Stomach (tissue), 4 donors: ENCODE data around the gene CRHBP.

Experiments used
- CTCF ChIP-seq, 7 experiments: fragments of 450-650 bp in 4 of 7; fragments of 200-600 bp in 3 of 7; sonication (generic) in 3 of 7; IDR thresholded peaks; one replicate each; pipeline ENCODE4 v1.5.1; 2016 to 2019; ENCODE audit warnings: antibody characterized with exemption in 7 of 7, control low read depth in 2 of 7, mild to moderate bottlenecking in 1 of 7
- EP300 ChIP-seq: sonication (generic); formaldehyde crosslinking; IDR thresholded peaks from one replicate; pipeline ENCODE4 v1.6.1; 2017; ENCODE audit warnings: antibody characterized with exemption
- POLR2A ChIP-seq, 4 donors: fragments of 450-650 bp; IDR thresholded peaks; one replicate each; pipeline ENCODE4 v1.6.1; 2016; ENCODE audit warnings: antibody characterized with exemption in 4 of 4, control low read depth in 2 of 4, mild to moderate bottlenecking in 1 of 4, moderate library complexity in 1 of 4
- POLR2AphosphoS5 ChIP-seq, 3 donors: sonication (generic); formaldehyde crosslinking; IDR thresholded peaks; one replicate each; pipeline ENCODE4 v1.6.1; 2016; ENCODE audit warnings: antibody characterized with exemption in 3 of 3

- TF ChIP-seq CTCF (IDR thresholded peaks at IDR 0.05) = no peak
- TF ChIP-seq EP300 = no peak
- no peak for TF ChIP-seq POLR2AphosphoS5 (IDR thresholded peaks at IDR 0.05)
- no peak for TF ChIP-seq POLR2A (IDR thresholded peaks at IDR 0.05)
These were observed 10.3 kb upstream of the CRHBP start for GRCh38 chr5:76942581-76942980.
